Measurements from ENCODE around the gene UNC45A.
"Not testable (repeated sequence)": the region's sequence is repeated elsewhere in the genome, so short reads cannot be mapped to it uniquely, and the experiment has no call there.

- TF ChIP-seq, protein P1, sequence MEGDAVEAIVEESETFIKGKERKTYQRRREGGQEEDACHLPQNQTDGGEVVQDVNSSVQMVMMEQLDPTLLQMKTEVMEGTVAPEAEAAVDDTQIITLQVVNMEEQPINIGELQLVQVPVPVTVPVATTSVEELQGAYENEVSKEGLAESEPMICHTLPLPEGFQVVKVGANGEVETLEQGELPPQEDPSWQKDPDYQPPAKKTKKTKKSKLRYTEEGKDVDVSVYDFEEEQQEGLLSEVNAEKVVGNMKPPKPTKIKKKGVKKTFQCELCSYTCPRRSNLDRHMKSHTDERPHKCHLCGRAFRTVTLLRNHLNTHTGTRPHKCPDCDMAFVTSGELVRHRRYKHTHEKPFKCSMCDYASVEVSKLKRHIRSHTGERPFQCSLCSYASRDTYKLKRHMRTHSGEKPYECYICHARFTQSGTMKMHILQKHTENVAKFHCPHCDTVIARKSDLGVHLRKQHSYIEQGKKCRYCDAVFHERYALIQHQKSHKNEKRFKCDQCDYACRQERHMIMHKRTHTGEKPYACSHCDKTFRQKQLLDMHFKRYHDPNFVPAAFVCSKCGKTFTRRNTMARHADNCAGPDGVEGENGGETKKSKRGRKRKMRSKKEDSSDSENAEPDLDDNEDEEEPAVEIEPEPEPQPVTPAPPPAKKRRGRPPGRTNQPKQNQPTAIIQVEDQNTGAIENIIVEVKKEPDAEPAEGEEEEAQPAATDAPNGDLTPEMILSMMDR (IDR thresholded peaks at IDR 0.05; ENCODE audit: low read depth, low read length, missing input control): not testable (repeated sequence)
- TF ChIP-seq NR2F2 (IDR thresholded peaks at IDR 0.05); RAD21 (IDR thresholded peaks at IDR 0.05); JUND (IDR thresholded peaks at IDR 0.05); YY1 (IDR thresholded peaks at IDR 0.05); TAF1 (conservative IDR thresholded peaks at IDR 0.05); HNF4A (conservative IDR thresholded peaks at IDR 0.05); SP1 (IDR thresholded peaks at IDR 0.05): not testable (repeated sequence)
- TF ChIP-seq, protein P2, sequence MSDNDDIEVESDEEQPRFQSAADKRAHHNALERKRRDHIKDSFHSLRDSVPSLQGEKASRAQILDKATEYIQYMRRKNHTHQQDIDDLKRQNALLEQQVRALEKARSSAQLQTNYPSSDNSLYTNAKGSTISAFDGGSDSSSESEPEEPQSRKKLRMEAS (IDR thresholded peaks at IDR 0.05): not testable (repeated sequence)
- TF ChIP-seq, protein P3, sequence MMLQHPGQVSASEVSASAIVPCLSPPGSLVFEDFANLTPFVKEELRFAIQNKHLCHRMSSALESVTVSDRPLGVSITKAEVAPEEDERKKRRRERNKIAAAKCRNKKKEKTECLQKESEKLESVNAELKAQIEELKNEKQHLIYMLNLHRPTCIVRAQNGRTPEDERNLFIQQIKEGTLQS (IDR thresholded peaks at IDR 0.05): not testable (repeated sequence)
These were observed 25.6 kb upstream of the UNC45A start for GRCh38 chr15:90909449-90909848.
